Measurements from ENCODE around the gene UBE2O.

- TF ChIP-seq POLR2AphosphoS5 (IDR thresholded peaks at IDR 0.05) = no peak
- TF ChIP-seq, protein P1, sequence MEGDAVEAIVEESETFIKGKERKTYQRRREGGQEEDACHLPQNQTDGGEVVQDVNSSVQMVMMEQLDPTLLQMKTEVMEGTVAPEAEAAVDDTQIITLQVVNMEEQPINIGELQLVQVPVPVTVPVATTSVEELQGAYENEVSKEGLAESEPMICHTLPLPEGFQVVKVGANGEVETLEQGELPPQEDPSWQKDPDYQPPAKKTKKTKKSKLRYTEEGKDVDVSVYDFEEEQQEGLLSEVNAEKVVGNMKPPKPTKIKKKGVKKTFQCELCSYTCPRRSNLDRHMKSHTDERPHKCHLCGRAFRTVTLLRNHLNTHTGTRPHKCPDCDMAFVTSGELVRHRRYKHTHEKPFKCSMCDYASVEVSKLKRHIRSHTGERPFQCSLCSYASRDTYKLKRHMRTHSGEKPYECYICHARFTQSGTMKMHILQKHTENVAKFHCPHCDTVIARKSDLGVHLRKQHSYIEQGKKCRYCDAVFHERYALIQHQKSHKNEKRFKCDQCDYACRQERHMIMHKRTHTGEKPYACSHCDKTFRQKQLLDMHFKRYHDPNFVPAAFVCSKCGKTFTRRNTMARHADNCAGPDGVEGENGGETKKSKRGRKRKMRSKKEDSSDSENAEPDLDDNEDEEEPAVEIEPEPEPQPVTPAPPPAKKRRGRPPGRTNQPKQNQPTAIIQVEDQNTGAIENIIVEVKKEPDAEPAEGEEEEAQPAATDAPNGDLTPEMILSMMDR (IDR thresholded peaks at IDR 0.05 in 8 of 11, conservative IDR thresholded peaks at IDR 0.05 in 3 of 11) = no peak
Measured at GRCh38 chr17:76422860-76423259, 30.1 kb downstream of the UBE2O start.

Measured in spleen (tissue), 7 donors.